Measurements from ENCODE around the gene RHEBL1. TPM values are rescaled to one million over a fixed set of nuclear protein-coding genes. Genes with fewer than 3 reads are reported as not detected.

Gene RHEBL1
- total RNA-seq, 1 experiment from 2014 or later, result 9.0 TPM

GRCh38 chr12:49015196-49015595 is 54.6 kb downstream of the RHEBL1 start (continued):
- TF ChIP-seq FOXP4 (CRISPR knock-in tag; IDR thresholded peaks at IDR 0.05) (no peak), NFATC4 (CRISPR knock-in tag; IDR thresholded peaks at IDR 0.05) (no peak), ZNF138 (CRISPR knock-in tag; conservative IDR thresholded peaks at IDR 0.05) (no peak), ARID4B (CRISPR knock-in tag; IDR thresholded peaks at IDR 0.05; ENCODE audit: borderline replicate concordance) (no peak), MYBL2 (CRISPR knock-in tag; IDR thresholded peaks at IDR 0.05) (no peak), ZNF425 (CRISPR knock-in tag; conservative IDR thresholded peaks at IDR 0.05) (no peak)

Other genes with a start within 250 kb of the RHEBL1 start
- gene DDX23, start 217.8 kb downstream of the RHEBL1 start, total RNA-seq (2021), result 91.1 to 107 TPM (median 93.4 TPM) in 3 replicates
- gene RND1, start 204.1 kb downstream of the RHEBL1 start, total RNA-seq (2021), result 7.6 to 9.1 TPM (median 8.5 TPM) in 3 replicates
- 54.7 to 64.5 TPM (median 62.9 TPM) in 3 replicates for gene FKBP11, start 144.5 kb downstream of the RHEBL1 start, total RNA-seq (2021)
- gene ARF3, start 112.5 kb downstream of the RHEBL1 start, total RNA-seq (2021), result 238 to 256 TPM (median 248 TPM) in 3 replicates
- gene WNT10B, start 98.2 kb downstream of the RHEBL1 start, total RNA-seq (2021), result 0.50 to 0.55 TPM (median 0.55 TPM) in 3 replicates
- not detected in 3 replicates for gene WNT1, start 91.7 kb downstream of the RHEBL1 start, total RNA-seq (2021)
- 0.33 to 0.55 TPM (median 0.50 TPM) in 3 replicates for gene DDN, start 70.6 kb downstream of the RHEBL1 start, total RNA-seq (2021)
- 37.9 to 41.6 TPM (median 38.0 TPM) in 3 replicates for gene PRKAG1, start 51.2 kb downstream of the RHEBL1 start, total RNA-seq (2021)
- 100 to 104 TPM (median 101 TPM) in 3 replicates for gene KMT2D, start 9.2 kb downstream of the RHEBL1 start, total RNA-seq (2021)
- gene DHH, start 24.8 kb upstream of the RHEBL1 start, total RNA-seq (2021), result 0.15 TPM in 1 of 3 replicates, not detected in the others
- gene LMBR1L, start 40.9 kb upstream of the RHEBL1 start, total RNA-seq (2021), result 52.8 to 78.2 TPM (median 53.1 TPM) in 3 replicates
- 1,806 to 1,997 TPM (median 1,954 TPM) in 3 replicates for gene TUBA1B, start 61.4 kb upstream of the RHEBL1 start, total RNA-seq (2021)
- 195 to 226 TPM (median 203 TPM) in 3 replicates for gene TUBA1A, start 119.1 kb upstream of the RHEBL1 start, total RNA-seq (2021)
- gene TUBA1C, start 195.1 kb upstream of the RHEBL1 start, total RNA-seq (2021), result 458 to 540 TPM (median 478 TPM) in 3 replicates
- 0.73 to 2.4 TPM (median 1.7 TPM) in 3 replicates for gene PRPH, start 225.2 kb upstream of the RHEBL1 start, total RNA-seq (2021)